ENCODE data around the gene MYOM3.

Gene MYOM3

DNA sequence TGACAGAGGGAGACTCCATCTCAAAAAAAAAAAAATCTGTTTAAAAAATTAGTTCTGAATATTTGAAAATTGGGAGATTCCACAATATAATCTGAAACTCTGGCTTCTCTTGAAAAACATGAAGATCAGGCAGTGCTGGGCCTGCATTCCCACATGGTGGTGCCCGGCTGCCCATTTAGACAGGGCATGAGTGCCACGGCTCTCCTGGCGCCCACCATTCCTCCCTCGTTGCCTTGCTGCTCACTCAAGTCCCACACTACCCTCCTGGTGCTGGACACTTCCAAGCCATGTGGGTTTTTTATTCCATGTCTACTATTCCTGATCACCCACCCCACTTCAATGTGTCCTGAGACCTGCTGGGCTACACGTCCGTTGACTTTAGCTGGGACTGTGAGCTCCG lies 10.8 kb upstream of the MYOM3 start:
- in situ Hi-C loops (cut with HindIII; ENCODE audit: low sequenced_read_pairs): no loop called here
- DNase-seq (ENCODE audit: low read depth): no peak
- no peak overlapping the region for H3K4me3 ChIP-seq (ENCODE audit: low read depth, low read length)
- TF ChIP-seq CTCF (IDR thresholded peaks at IDR 0.05; ENCODE audit: low read depth, low read length, missing control alignments): no peak

DNA sequence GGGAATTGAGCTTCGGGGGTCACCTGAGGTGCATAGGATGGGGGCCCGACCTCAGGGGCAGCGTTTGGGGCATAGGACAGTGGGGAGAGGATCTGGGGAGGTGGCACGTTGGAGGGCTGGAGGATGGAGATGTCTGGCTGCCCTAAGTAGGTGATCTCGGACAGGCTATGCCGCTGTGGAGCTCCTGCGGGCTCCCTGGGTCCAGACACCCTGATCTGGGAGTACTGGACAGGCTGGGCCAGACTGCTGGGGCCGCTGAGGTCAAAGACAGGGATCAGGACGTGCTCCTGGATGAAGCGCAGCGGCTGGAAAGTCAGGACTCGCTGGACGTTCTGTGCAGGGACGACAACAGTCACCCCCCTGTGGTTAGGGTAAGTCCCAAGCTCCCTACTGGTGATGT lies 9.5 kb upstream of the MYOM3 start:
- H3K4me3 ChIP-seq (ENCODE audit: low read depth, low read length): no peak overlapping the region
- in situ Hi-C loops (cut with HindIII; ENCODE audit: low sequenced_read_pairs): no loop called here
- no peak for DNase-seq (ENCODE audit: low read depth)
- TF ChIP-seq CTCF (IDR thresholded peaks at IDR 0.05; ENCODE audit: low read depth, low read length, missing control alignments): no peak

- TF ChIP-seq CTCF (IDR thresholded peaks at IDR 0.05; ENCODE audit: low read depth, low read length, missing control alignments): no peak
- in situ Hi-C loops (cut with HindIII; ENCODE audit: low sequenced_read_pairs): no loop called here
- no peak for DNase-seq (ENCODE audit: low read depth)
- H3K4me3 ChIP-seq (ENCODE audit: low read depth, low read length): no peak overlapping the region
Observed at GRCh38 chr1:24120965-24121364, 9.0 kb upstream of the MYOM3 start.

- TF ChIP-seq CTCF (IDR thresholded peaks at IDR 0.05; ENCODE audit: low read depth, low read length, missing control alignments): no peak
- DNase-seq (ENCODE audit: low read depth): no peak
- in situ Hi-C loops (cut with HindIII; ENCODE audit: low sequenced_read_pairs): loop anchor here (5.0 kb wide), 1 partner anchor 53 kb away; no protein-coding TSS in a partner anchor
Observed at GRCh38 chr1:24119859-24120756, 8.2 kb upstream of the MYOM3 start.

DNA sequence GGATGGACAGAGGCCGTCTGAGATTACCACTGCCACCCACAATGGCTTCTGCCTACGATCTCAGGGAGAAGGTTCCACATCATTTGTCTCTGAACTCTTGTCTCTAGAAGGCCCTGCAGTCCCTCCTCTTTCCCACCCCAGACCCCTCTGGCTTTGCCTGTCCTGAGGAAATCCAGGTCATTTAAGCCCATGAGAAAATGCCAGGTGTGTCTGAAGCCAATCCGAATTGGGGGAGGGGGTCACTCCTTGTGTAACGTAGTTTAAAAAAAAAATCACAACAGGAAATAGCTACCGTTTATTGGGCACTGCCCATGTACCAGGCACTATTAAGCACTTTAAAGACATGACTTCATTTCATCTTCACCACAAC lies 7.5 kb upstream of the MYOM3 start:
- DNase-seq (ENCODE audit: low read depth): no peak
- in situ Hi-C loops (cut with HindIII; ENCODE audit: low sequenced_read_pairs): loop anchor here (5.0 kb wide), 1 partner anchor 52 kb away; no protein-coding TSS in a partner anchor
- H3K4me3 ChIP-seq (ENCODE audit: low read depth, low read length): no peak overlapping the region
- no peak for TF ChIP-seq CTCF (IDR thresholded peaks at IDR 0.05; ENCODE audit: low read depth, low read length, missing control alignments)

More at GRCh38 chr1:24119859-24120756, 8.2 kb upstream of the MYOM3 start:
- no peak overlapping the region for H3K4me3 ChIP-seq (ENCODE audit: low read depth, low read length)

DNA sequence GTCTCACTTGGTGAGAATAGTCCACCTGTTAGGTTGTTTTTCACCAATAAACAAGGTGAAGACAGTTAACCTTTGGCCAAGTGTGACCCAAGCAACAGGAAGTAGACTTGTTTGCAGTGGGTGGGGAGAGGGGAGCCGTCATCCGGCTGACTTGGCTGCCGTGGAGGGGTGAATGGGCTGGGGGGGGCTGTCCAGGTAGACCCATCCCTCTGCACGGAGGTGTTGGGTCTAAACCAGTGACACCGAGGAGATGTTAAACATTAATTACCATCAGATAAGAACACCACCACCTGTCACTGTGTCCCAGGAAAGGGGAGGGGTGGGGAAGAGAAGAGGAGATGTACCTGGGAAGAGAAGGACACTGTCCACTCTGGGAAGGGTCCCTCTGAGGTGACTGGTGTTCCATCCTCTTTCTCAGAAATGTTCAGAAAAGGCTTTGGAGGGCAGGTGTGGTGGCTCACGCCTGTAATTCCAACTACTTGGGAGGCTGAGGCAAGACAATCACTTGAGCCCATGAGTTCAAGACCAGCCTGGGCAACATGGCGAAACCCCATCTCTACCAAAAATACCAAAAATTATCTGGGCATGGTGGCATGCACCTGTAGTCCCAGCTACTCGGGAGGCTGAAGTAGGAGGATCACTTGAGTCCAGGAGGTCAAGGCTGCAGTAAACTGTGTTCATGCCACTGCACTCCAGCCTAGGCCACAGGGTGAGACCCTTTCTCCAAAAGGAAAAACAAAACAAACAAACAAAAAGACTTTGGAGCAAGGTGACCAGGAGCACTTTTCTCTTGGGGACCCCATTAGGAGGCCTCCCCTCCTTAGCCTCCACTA lies 6.7 kb upstream of the MYOM3 start:
- DNase-seq (ENCODE audit: low read depth): no peak
- no peak overlapping the region for H3K4me3 ChIP-seq (ENCODE audit: low read depth, low read length)
- in situ Hi-C loops (cut with HindIII; ENCODE audit: low sequenced_read_pairs): loop anchor here (5.0 kb wide), 1 partner anchor 51 kb away; no protein-coding TSS in a partner anchor
- no peak for TF ChIP-seq CTCF (IDR thresholded peaks at IDR 0.05; ENCODE audit: low read depth, low read length, missing control alignments)
